Measurements from ENCODE around the gene TREM2. TPM values are rescaled to one million over a fixed set of nuclear protein-coding genes. Genes with fewer than 3 reads are reported as not detected.

Gene TREM2
- total RNA-seq, 1 experiment from 2014 or later = not detected

- no peak overlapping the region for H2AFZ ChIP-seq (ENCODE audit: low read length)
- DNase-seq = no peak
- no peaks in the 10 kb centered on the region for H3K36me3 ChIP-seq (ENCODE audit: insufficient read depth, low read length)
- no peaks in the 10 kb centered on the region for H3K4me1 ChIP-seq (ENCODE audit: low read length)
- no peaks in the 10 kb centered on the region for H3K9me3 ChIP-seq (ENCODE audit: low read length)
- no peaks in the 10 kb centered on the region for H3K9me2 ChIP-seq (replicated peaks; ENCODE audit: insufficient read depth, low read length)
- H4K20me1 ChIP-seq (ENCODE audit: insufficient read depth, low read depth, low read length) = no peaks in the 10 kb centered on the region
- no peak overlapping the region for H3K4me3 ChIP-seq (ENCODE audit: low read length)
- no peak overlapping the region for H3K9ac ChIP-seq (ENCODE audit: low read length)
- no peak overlapping the region for H3K27ac ChIP-seq (ENCODE audit: low read length)
- no peaks in the 10 kb centered on the region for H3K27me3 ChIP-seq (ENCODE audit: low read length)
- no peaks in the 10 kb centered on the region for H3K79me2 ChIP-seq (ENCODE audit: low read length)
- H3K4me2 ChIP-seq (ENCODE audit: low read depth, low read length, poor library complexity, severe bottlenecking) = no peak overlapping the region
Measured at GRCh38 chr6:41199552-41200246, 36.8 kb upstream of the TREM2 start.

GRCh38 chr6:41197234-41197633 is 34.3 kb upstream of the TREM2 start:
- Histone ChIP-seq H3K9me3 (ENCODE audit: low read length) (no peaks in the 10 kb centered on the region), H3K4me3 (ENCODE audit: low read length) (no peak overlapping the region), H4K20me1 (ENCODE audit: insufficient read depth, low read depth, low read length) (no peaks in the 10 kb centered on the region), H3K79me2 (ENCODE audit: low read length) (no peaks in the 10 kb centered on the region), H2AFZ (ENCODE audit: low read length) (no peak overlapping the region), H3K27ac (ENCODE audit: low read length) (no peak overlapping the region), H3K9ac (ENCODE audit: low read length) (no peak overlapping the region), H3K4me1 (ENCODE audit: low read length) (no peaks in the 10 kb centered on the region), H3K36me3 (ENCODE audit: insufficient read depth, low read length) (no peaks in the 10 kb centered on the region), H3K4me2 (ENCODE audit: low read depth, low read length, poor library complexity, severe bottlenecking) (no peak overlapping the region), H3K27me3 (ENCODE audit: low read length) (no peaks in the 10 kb centered on the region), H3K9me2 (replicated peaks; ENCODE audit: insufficient read depth, low read length) (no peaks in the 10 kb centered on the region)
- no peak for DNase-seq

DNA sequence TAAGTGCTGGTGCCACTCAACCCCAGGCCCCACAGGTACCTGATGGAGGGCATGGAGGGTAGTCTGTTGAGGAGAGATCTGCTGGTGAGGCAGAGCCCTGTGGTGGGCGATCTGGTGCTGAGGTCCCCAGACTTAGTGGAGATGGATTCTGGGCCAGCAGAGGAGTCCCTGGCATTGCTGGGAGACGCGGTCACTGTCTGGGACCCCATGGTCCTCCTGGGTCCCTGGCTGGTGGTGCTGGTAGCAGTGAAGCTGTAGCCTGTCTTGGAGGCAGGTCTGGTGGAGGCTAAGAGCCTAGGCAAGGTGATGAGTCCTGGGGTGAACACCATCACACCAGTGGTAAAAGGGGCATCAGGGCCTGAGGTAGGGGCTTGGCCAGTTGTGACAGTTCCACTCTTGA is 31.5 kb upstream of the TREM2 start:
- Histone ChIP-seq H3K27me3 (ENCODE audit: low read length) (no peaks in the 10 kb centered on the region; the same call in 1 of the 2 replicates), H3K27ac (ENCODE audit: low read length) (no peak overlapping the region), H3K9ac (ENCODE audit: low read length) (no peak overlapping the region), H3K4me2 (ENCODE audit: low read depth, low read length, poor library complexity, severe bottlenecking) (no peak overlapping the region), H3K4me1 (ENCODE audit: low read length) (no peaks in the 10 kb centered on the region), H3K79me2 (ENCODE audit: low read length) (no peaks in the 10 kb centered on the region), H3K36me3 (ENCODE audit: insufficient read depth, low read length) (no peaks in the 10 kb centered on the region), H3K4me3 (ENCODE audit: low read length) (no peak overlapping the region), H4K20me1 (ENCODE audit: insufficient read depth, low read depth, low read length) (no peaks in the 10 kb centered on the region), H2AFZ (ENCODE audit: low read length) (no peak overlapping the region), H3K9me3 (ENCODE audit: low read length) (no peaks in the 10 kb centered on the region; the same call in 1 of the 2 replicates), H3K9me2 (replicated peaks; ENCODE audit: insufficient read depth, low read length) (no peaks in the 10 kb centered on the region)
- DNase-seq = no peak

DNA sequence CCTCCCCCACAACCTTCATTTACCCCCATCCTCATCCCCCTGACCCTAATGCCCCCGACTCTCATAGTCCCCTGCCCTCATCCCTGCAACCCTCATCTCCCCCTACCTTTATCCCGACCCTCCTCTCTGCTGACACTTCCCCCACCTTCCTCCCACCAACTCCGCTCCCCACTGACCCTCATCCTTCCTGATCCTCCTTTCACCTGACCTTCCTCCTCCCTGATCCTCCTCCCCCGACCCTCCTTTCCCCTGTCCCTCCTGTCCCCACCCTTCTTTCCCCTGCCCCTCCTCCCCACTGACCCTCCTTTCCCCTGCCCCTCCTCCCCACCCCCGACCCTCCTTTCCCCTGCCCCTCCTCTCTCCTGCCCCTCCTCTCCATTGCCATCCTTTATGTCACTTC is 31.0 kb upstream of the TREM2 start:
- no peak overlapping the region for H3K9ac ChIP-seq (ENCODE audit: low read length)
- no peaks in the 10 kb centered on the region for H3K4me1 ChIP-seq (ENCODE audit: low read length)
- no peak for DNase-seq
- H3K79me2 ChIP-seq (ENCODE audit: low read length) = no peaks in the 10 kb centered on the region
- no peak overlapping the region for H2AFZ ChIP-seq (ENCODE audit: low read length)
- no peaks in the 10 kb centered on the region for H3K9me2 ChIP-seq (replicated peaks; ENCODE audit: insufficient read depth, low read length)
- no peaks in the 10 kb centered on the region; the same call in 1 of the 2 replicates for H3K27me3 ChIP-seq (ENCODE audit: low read length)
- no peaks in the 10 kb centered on the region for H4K20me1 ChIP-seq (ENCODE audit: insufficient read depth, low read depth, low read length)
- no peak overlapping the region for H3K4me2 ChIP-seq (ENCODE audit: low read depth, low read length, poor library complexity, severe bottlenecking)
- no peak overlapping the region for H3K27ac ChIP-seq (ENCODE audit: low read length)
- no peaks in the 10 kb centered on the region; the same call in 1 of the 2 replicates for H3K9me3 ChIP-seq (ENCODE audit: low read length)
- no peak overlapping the region for H3K4me3 ChIP-seq (ENCODE audit: low read length)
- H3K36me3 ChIP-seq (ENCODE audit: insufficient read depth, low read length) = no peaks in the 10 kb centered on the region

DNA sequence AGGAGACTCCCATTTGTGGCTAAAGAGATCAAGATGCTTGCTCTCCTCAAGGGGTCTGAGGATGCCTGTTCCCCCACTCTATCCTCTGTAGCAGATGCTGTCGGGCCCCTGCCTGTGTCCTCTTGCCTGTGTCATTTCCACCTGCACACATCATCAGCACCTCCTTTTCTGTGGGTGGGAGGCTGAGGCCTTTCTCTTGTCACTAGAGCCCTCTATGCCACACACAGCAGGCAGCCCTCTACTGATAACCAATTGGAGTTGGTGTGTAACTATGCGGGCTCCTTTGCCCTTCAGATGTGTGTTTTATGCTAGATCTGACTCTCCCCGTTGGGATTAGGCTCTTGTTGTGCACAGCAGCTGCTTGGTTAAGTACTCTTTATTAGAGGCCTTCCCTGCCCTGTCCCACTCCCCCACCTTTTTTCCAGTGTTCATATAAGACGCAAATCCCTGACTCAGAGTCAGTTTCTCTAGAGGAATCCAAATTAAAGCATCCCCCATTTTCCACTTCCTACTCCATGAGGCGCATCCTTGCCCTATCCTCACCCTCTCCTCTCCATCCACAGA is 30.3 kb upstream of the TREM2 start:
- Histone ChIP-seq H3K79me2 (ENCODE audit: low read length) (no peaks in the 10 kb centered on the region), H3K4me1 (ENCODE audit: low read length) (no peaks in the 10 kb centered on the region), H3K9ac (ENCODE audit: low read length) (no peak overlapping the region), H3K4me2 (ENCODE audit: low read depth, low read length, poor library complexity, severe bottlenecking) (no peak overlapping the region), H3K27me3 (ENCODE audit: low read length) (no peaks in the 10 kb centered on the region; the same call in 1 of the 2 replicates), H3K4me3 (ENCODE audit: low read length) (no peak overlapping the region), H3K9me3 (ENCODE audit: low read length) (no peaks in the 10 kb centered on the region; the same call in 1 of the 2 replicates), H3K27ac (ENCODE audit: low read length) (no peak overlapping the region), H4K20me1 (ENCODE audit: insufficient read depth, low read depth, low read length) (no peaks in the 10 kb centered on the region), H2AFZ (ENCODE audit: low read length) (no peak overlapping the region), H3K36me3 (ENCODE audit: insufficient read depth, low read length) (no peaks in the 10 kb centered on the region), H3K9me2 (replicated peaks; ENCODE audit: insufficient read depth, low read length) (no peaks in the 10 kb centered on the region)
- peak; percentile 43 for DNase-seq

GRCh38 chr6:41191569-41191968 is 28.7 kb upstream of the TREM2 start:
- Histone ChIP-seq H3K27ac (ENCODE audit: low read length) (no peak overlapping the region), H4K20me1 (ENCODE audit: insufficient read depth, low read depth, low read length) (no peaks in the 10 kb centered on the region), H3K27me3 (ENCODE audit: low read length) (no peaks in the 10 kb centered on the region; the same call in 1 of the 2 replicates), H3K4me3 (ENCODE audit: low read length) (no peak overlapping the region), H3K36me3 (ENCODE audit: insufficient read depth, low read length) (no peaks in the 10 kb centered on the region), H3K4me1 (ENCODE audit: low read length) (no peaks in the 10 kb centered on the region), H3K4me2 (ENCODE audit: low read depth, low read length, poor library complexity, severe bottlenecking) (no peak overlapping the region), H3K9me2 (replicated peaks; ENCODE audit: insufficient read depth, low read length) (no peaks in the 10 kb centered on the region), H3K9me3 (ENCODE audit: low read length) (no peaks in the 10 kb centered on the region; the same call in 1 of the 2 replicates), H2AFZ (ENCODE audit: low read length) (no peak overlapping the region), H3K9ac (ENCODE audit: low read length) (no peak overlapping the region), H3K79me2 (ENCODE audit: low read length) (no peaks in the 10 kb centered on the region)
- peak; percentile 75 for DNase-seq

GRCh38 chr6:41190791-41191190 is 27.9 kb upstream of the TREM2 start:
- no peak overlapping the region for H3K27ac ChIP-seq (ENCODE audit: low read length)
- no peaks in the 10 kb centered on the region for H3K4me1 ChIP-seq (ENCODE audit: low read length)
- H3K9ac ChIP-seq (ENCODE audit: low read length) = no peak overlapping the region
- no peaks in the 10 kb centered on the region for H3K79me2 ChIP-seq (ENCODE audit: low read length)
- no peaks in the 10 kb centered on the region for H3K9me2 ChIP-seq (replicated peaks; ENCODE audit: insufficient read depth, low read length)
- H3K4me2 ChIP-seq (ENCODE audit: low read depth, low read length, poor library complexity, severe bottlenecking) = no peak overlapping the region
- no peaks in the 10 kb centered on the region for H3K36me3 ChIP-seq (ENCODE audit: insufficient read depth, low read length)
- H3K9me3 ChIP-seq (ENCODE audit: low read length) = no peaks in the 10 kb centered on the region; the same call in 1 of the 2 replicates
- no peak overlapping the region for H3K4me3 ChIP-seq (ENCODE audit: low read length)
- no peaks in the 10 kb centered on the region for H4K20me1 ChIP-seq (ENCODE audit: insufficient read depth, low read depth, low read length)
- no peak for DNase-seq
- H3K27me3 ChIP-seq (ENCODE audit: low read length) = no peaks in the 10 kb centered on the region; the same call in 1 of the 2 replicates
- H2AFZ ChIP-seq (ENCODE audit: low read length) = no peak overlapping the region

DNA sequence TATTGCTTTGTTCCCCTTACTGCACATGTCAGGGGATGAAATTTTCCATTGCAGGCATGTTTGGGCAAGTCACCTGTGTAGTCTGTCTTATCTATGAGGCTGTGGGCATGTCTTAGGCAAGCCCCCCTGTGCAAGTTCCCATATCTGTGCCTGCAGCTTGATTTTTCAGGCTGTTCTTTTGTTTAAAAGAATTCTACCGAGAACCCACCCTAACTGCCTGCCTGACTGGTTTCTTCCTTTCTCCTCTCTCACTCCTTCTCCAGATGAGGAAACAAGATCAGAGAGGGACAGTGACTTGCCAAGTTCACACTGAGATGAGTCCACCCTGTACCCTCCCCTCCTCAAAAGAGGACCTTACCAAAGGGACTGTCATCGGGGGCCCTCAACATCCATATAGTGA is 27.1 kb upstream of the TREM2 start:
- Histone ChIP-seq H3K27ac (ENCODE audit: low read length) (no peak overlapping the region), H3K9ac (ENCODE audit: low read length) (no peak overlapping the region), H3K4me3 (ENCODE audit: low read length) (no peak overlapping the region), H3K4me1 (ENCODE audit: low read length) (no peaks in the 10 kb centered on the region), H3K79me2 (ENCODE audit: low read length) (no peaks in the 10 kb centered on the region), H3K27me3 (ENCODE audit: low read length) (no peaks in the 10 kb centered on the region; the same call in 1 of the 2 replicates), H3K36me3 (ENCODE audit: insufficient read depth, low read length) (no peaks in the 10 kb centered on the region), H4K20me1 (ENCODE audit: insufficient read depth, low read depth, low read length) (no peaks in the 10 kb centered on the region), H3K9me3 (ENCODE audit: low read length) (no peaks in the 10 kb centered on the region; the same call in 1 of the 2 replicates), H3K4me2 (ENCODE audit: low read depth, low read length, poor library complexity, severe bottlenecking) (no peak overlapping the region), H3K9me2 (replicated peaks; ENCODE audit: insufficient read depth, low read length) (no peaks in the 10 kb centered on the region), H2AFZ (ENCODE audit: low read length) (no peak overlapping the region)
- no peak for DNase-seq
